Esophagus squamous epithelium (tissue), 5 donors: ENCODE data around the gene KLK12. TPM values are rescaled to one million over a fixed set of nuclear protein-coding genes. Genes with fewer than 3 reads are reported as not detected.

Source experiments
- DNase-seq: peaks from one replicate; lab custom pipeline; 2025; lab: John Stamatoyannopoulos, UW
- H3K27ac ChIP-seq, 4 donors: fragments of 200-600 bp; sonication (generic); one replicate each; pipeline ENCODE4 v1.5.1; 2016 to 2019; ENCODE audit warnings: mild to moderate bottlenecking in 1 of 4
- H3K27me3 ChIP-seq, 4 donors: fragments of 200-600 bp; sonication (generic); 1 replicate in 3 of 4; 2 replicates in 1 of 4; pipeline versions ENCODE4 v1.5.1 to v1.6.0; 2017 to 2021; ENCODE audit warnings: antibody characterized with exemption in 1 of 4
- H3K36me3 ChIP-seq, 3 donors: fragments of 200-600 bp; sonication (generic); one replicate each; pipeline ENCODE4 v1.5.1; 2016 to 2019
- H3K4me1 ChIP-seq, 3 donors: fragments of 200-600 bp; sonication (generic); one replicate each; pipeline ENCODE4 v1.5.1; 2017 to 2019
- H3K4me3 ChIP-seq, 4 donors: fragments of 200-600 bp; sonication (generic); 1 replicate in 3 of 4; 2 replicates in 1 of 4; pipeline ENCODE4 v1.5.1; 2016 to 2019; ENCODE audit warnings: mild to moderate bottlenecking in 2 of 4, moderate library complexity in 1 of 4
- H3K9me3 ChIP-seq, 3 donors: fragments of 200-600 bp; sonication (generic); one replicate each; pipeline ENCODE4 v1.5.1; 2016 to 2019
- CTCF ChIP-seq, 6 experiments: fragments of 450-650 bp in 4 of 6; fragments of 200-600 bp in 2 of 6; sonication (generic) in 2 of 6; IDR thresholded peaks; one replicate each; pipeline ENCODE4 v1.5.1; 2016 to 2019; ENCODE audit warnings: antibody characterized with exemption in 6 of 6, mild to moderate bottlenecking in 4 of 6, moderate library complexity in 4 of 6
- POLR2A ChIP-seq, 4 donors: fragments of 450-650 bp; IDR thresholded peaks; one replicate each; pipeline ENCODE4 v1.6.1; 2017; ENCODE audit warnings: antibody characterized with exemption in 4 of 4, mild to moderate bottlenecking in 4 of 4, moderate library complexity in 3 of 4
- WGBS, 2 donors: methylation state at CpG; one replicate each; pipeline ENCODE4 v1.1.5; 2018; 5-methylcytosine and 5-hydroxymethylcytosine counted together
- intact Hi-C: fragments of 100-400 bp; cut with DNase I; formaldehyde crosslinking; loops from one replicate; pipeline ENCODE4 v1.15.0; 2022
- total RNA-seq, 4 donors: library from RNA; depleted of rRNA; stranded (reverse); fragments of >200 nt; gene quantifications; one replicate each; pipeline ENCODE4 v1.1.0, GENCODE V29; 2016
- donor health status: DM: yes; HTN: yes; CAD: no.

KLK12 gene
- total RNA-seq, 4 donors from 2014 or later = 16.2 to 231 (median 115) TPM

- DNase-seq = no peak
- peak overlapping the region in 3 of 4 donors; percentile 38 to 69 (median 58) for H3K27ac ChIP-seq
- TF ChIP-seq POLR2A (IDR thresholded peaks at IDR 0.05) (no peak), CTCF (IDR thresholded peaks at IDR 0.05) (no peak)
- peaks cover 0 to 33% (median 0%) of the 10 kb centered on the region in 3 donors for H3K4me1 ChIP-seq
- no peak overlapping the region for H3K4me3 ChIP-seq
- 42 to 53% methylated on average over 5 of the region's 5 CpGs for WGBS, 2 donors
- intact Hi-C loops = no loop called here
- no peaks in the 10 kb centered on the region for H3K36me3 ChIP-seq
- H3K9me3 ChIP-seq = peaks cover 0 to 8% (median 0%) of the 10 kb centered on the region in 3 donors
- H3K27me3 ChIP-seq = no peaks in the 10 kb centered on the region
These were observed 41.2 kb upstream of the KLK12 start for GRCh38 chr19:51075998-51076397.

GRCh38 chr19:51071095-51071405, 36.2 kb upstream of the KLK12 start:
- peaks cover 0 to 8% (median 0%) of the 10 kb centered on the region in 3 donors for H3K9me3 ChIP-seq
- intact Hi-C loops = no loop called here
- peak overlapping the region in 3 of 4 donors; percentile 45 to 83 (median 68) for H3K27ac ChIP-seq
- peaks cover 4 to 67% (median 7%) of the 10 kb centered on the region in 3 donors for H3K4me1 ChIP-seq
- TF ChIP-seq CTCF (IDR thresholded peaks at IDR 0.05) (no peak), POLR2A (IDR thresholded peaks at IDR 0.05) (no peak)
- 24 to 27% methylated on average over 4 of the region's 4 CpGs for WGBS, 2 donors
- H3K27me3 ChIP-seq = peaks cover 0 to 5% (median 0%) of the 10 kb centered on the region in 4 donors
- H3K36me3 ChIP-seq = no peaks in the 10 kb centered on the region
- H3K4me3 ChIP-seq = no peak overlapping the region
- no peak for DNase-seq

- Histone ChIP-seq H3K27me3 (peaks cover 0 to 11% (median 0%) of the 10 kb centered on the region in 4 donors), H3K4me3 (no peak overlapping the region), H3K36me3 (no peaks in the 10 kb centered on the region), H3K4me1 (peaks cover 7 to 67% (median 8%) of the 10 kb centered on the region in 3 donors), H3K9me3 (peaks cover 0 to 8% (median 0%) of the 10 kb centered on the region in 3 donors), H3K27ac (peak overlapping the region in 3 of 4 donors; percentile 45 to 83 (median 68))
- no peak for DNase-seq
- TF ChIP-seq CTCF (IDR thresholded peaks at IDR 0.05) (no peak), POLR2A (IDR thresholded peaks at IDR 0.05) (no peak)
- intact Hi-C loops = no loop called here
- 74 to 87% methylated on average over 5 of the region's 5 CpGs for WGBS, 2 donors
These were observed 35.7 kb upstream of the KLK12 start for GRCh38 chr19:51070334-51071094.

GRCh38 chr19:51066393-51067186, 31.8 kb upstream of the KLK12 start:
- peak overlapping the region in 3 of 4 donors; percentile 80 to 92 (median 89) for H3K27ac ChIP-seq
- no peak overlapping the region for H3K4me3 ChIP-seq
- TF ChIP-seq POLR2A (IDR thresholded peaks at IDR 0.05) (no peak), CTCF (IDR thresholded peaks at IDR 0.05) (no peak)
- no peaks in the 10 kb centered on the region for H3K9me3 ChIP-seq
- peaks cover 0 to 40% (median 3%) of the 10 kb centered on the region in 4 donors for H3K27me3 ChIP-seq
- H3K4me1 ChIP-seq = peaks cover 7 to 92% (median 11%) of the 10 kb centered on the region in 3 donors
- WGBS, 2 donors = 59 to 61% methylated on average over 7 of the region's 7 CpGs
- no peak for DNase-seq
- intact Hi-C loops = no loop called here
- H3K36me3 ChIP-seq = no peaks in the 10 kb centered on the region
